Esophagus squamous epithelium (tissue), 4 donors: ENCODE results near the gene ADAMTSL1.

Source experiments
- CTCF ChIP-seq, 6 experiments: fragments of 450-650 bp in 4 of 6; fragments of 200-600 bp in 2 of 6; sonication (generic) in 2 of 6; IDR thresholded peaks; one replicate each; pipeline ENCODE4 v1.5.1; 2016 to 2019; ENCODE audit warnings: antibody characterized with exemption in 6 of 6, mild to moderate bottlenecking in 4 of 6, moderate library complexity in 4 of 6
- POLR2A ChIP-seq, 4 donors: fragments of 450-650 bp; IDR thresholded peaks; one replicate each; pipeline ENCODE4 v1.6.1; 2017; ENCODE audit warnings: antibody characterized with exemption in 4 of 4, mild to moderate bottlenecking in 4 of 4, moderate library complexity in 3 of 4

- TF ChIP-seq POLR2A (IDR thresholded peaks at IDR 0.05) (no peak), CTCF (IDR thresholded peaks at IDR 0.05) (no peak)
Measured at GRCh38 chr9:18448101-18448500, 25.9 kb upstream of the ADAMTSL1 start.
